ENCODE measurements around the gene IRGQ.
"Not testable (repeated sequence)": the region's sequence is repeated elsewhere in the genome, so short reads cannot be mapped to it uniquely, and the experiment has no call there.

IRGQ gene

DNA sequence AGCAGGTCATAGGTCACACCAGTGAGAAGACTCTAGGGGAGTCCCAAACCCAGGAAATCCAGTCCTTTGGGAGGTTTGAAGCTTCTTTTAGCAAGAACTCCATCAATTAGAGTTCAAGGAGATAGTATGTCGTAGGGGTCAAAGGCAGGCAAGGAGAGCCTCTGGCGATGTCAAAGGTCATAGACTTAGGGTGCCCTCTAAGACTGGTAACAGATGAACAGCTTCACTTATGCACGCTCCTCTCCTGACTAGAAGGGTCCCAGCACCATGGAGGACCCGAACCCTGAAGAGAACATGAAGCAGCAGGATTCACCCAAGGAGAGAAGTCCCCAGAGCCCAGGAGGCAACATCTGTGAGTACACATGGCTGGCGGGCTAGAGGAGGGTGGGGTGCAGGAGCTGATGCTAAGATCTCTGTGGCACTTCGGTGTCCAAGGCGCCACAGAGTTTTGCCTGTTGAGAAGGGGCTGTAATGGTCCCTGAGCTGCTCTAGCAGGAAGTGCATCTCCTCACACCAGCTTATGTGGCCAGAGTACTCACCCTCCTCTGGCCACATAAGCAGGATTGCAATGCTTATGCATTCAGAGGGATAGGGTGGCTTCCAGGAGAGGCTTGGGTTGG, 1.0 kb upstream of the IRGQ start:
- no peak for DNase-seq

DNA sequence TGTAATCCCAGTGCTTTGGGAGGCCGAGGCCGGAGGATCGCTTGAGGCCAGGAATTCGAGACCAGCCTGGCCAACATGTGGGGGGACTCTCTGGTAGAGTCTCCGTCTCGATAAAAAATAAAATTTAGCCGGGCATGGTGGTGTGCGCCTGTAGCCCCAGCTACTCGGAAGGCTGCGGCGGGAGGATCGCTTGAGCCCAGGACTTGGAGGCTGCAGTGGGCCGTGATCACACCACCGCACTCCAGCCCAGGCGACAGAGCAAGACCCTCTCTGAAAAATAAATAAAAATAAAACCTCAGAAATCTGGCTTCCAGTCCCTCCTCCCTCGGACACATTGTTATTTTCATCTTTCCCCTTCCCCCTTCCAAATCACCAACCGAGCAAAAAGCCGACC, 332 bp downstream of the IRGQ start:
- peak; percentile 43 for DNase-seq

DNA sequence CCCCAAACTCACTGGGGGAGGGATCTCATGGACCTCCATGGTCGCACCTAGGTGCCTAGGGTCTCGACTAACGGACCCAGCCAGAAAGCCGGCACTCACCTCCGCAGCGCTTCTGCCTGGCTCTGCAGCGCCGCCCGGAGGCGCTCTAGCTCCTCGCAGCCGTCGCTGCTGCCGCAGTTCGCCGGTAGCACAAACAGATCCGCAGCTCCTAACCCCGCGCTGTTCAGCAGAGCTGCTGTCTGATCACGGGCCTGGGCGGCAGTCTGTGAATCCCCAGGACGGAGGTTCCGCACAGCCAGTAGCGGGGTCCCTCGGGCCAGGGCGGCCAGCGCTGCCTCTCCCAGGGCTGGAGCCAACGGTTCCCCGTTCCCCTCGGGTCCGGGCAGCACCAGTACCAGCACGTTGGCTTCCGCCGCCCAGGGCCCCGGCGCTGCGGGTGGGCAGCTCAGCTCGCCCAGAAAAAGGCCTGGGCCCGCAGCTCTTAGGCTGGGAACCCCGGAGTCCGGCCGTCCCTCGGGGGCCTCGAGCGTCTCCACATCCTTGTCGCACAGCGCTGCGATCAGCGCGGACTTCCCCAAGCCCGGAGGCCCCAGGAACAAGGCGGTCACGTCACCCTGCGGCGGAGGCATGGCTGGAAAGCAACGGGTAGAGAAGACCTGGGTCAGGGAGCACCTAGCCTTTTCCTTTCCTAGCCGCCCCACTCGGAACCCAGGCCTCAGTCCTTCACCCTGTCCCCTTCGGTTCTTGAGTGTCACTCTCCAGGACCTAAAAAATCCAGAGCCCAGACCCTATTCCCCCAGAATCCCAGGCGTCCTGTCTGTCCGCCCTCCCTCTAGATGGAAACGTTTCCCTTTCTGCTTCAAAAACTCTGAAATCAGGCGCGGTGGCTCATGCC, 977 bp downstream of the IRGQ start:
- peak; percentile 69 for DNase-seq

DNA sequence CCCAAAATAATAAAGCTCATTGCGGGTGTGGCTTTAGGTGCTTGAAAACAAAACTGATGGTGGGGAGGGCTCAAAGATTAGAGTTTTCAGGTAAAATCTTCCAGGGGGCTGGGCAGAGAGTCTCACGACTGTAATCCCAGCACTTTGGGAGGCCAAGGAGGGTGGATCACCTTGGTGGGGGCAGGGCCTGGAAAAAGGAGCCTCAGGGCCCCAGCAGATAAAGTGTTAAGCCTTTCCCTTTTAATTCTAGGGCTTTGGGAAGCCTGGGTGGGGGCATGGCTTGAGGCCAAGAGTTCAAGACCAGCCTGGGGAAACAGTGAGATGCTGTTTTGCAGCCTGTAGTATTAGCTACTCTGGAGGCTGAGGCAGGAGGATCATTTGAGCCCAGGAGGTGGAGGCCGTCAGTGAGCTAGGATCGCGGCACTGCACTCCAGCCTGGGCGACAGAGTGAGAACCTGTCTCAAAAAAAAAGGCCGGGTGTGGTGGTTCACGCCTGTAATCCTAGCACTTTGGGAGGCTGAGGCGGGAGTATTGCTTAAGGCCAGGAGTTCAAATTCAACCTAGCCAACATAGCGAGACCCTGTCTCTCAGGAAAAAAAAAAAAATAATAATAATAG, 1.7 kb downstream of the IRGQ start:
- DNase-seq, result no peak

DNA sequence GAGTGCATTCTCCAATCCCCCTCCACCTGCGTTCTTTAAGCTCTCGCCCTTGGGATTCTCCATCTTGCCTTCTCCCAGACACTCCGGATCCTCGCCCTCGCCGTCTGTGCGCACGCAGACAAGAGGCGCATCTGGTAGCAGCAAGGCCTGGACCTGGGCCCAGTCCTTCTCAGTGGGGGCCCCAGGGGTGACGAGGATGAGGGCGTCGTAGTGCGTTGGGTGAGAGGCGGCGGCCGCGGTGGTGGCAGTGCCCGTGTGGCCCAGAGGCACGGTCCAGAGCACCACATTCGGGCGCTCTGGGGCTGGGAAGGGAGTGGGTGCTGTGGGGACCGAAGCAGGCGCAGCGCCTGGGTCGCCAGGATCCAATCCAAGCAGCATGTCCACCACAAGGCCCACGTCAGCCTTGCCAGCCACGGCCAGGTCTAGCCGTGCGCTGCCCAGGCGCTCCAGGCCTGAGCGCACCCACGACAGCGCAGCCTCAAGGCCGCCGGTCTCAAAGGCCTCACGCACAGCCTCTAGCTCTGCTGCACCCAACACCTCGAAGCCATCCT, 3.1 kb downstream of the IRGQ start:
- DNase-seq, result no peak

DNA sequence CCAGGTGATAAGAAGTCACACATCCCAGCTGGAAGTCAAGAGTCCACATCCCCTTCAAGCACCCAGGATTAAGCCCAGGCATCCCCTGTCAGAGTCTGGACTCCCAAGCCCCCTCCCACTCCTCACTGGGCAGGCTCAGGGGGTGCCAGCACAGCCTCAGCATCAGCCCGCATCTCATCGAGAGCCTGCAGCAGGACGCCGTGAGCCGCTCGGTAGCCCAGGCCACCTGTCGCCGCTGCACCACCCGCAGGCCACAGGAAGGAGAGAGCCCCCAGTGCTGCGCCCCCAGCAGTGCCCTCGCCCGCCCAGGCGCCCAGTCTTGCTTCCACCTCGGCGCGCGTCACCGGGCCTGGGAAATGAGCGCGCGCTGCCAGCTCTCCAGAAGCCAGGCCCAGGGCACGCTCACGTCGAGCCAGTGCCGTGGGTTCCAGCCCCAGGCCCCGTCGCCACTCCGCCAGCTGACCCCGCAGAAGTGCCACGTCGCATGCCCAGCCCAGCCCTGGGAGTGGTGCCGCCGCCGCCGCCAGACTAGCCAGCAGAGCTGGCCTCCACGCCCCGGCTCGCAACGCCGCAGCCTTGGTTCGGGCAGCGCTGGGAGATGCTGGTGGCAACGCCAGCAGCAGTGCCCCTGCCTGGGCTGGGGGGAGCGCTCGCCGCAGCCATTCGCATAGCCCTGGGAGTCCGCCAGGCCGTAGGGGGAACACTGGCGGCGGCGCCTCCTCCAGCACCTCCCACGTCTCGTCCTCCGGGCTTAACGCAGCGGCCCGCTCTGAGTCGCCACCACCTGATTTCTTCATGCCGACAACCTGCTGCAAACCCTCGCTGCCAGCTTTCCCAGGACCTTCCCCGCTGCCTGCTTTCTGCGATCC, 3.8 kb downstream of the IRGQ start:
- no peak for DNase-seq

DNA sequence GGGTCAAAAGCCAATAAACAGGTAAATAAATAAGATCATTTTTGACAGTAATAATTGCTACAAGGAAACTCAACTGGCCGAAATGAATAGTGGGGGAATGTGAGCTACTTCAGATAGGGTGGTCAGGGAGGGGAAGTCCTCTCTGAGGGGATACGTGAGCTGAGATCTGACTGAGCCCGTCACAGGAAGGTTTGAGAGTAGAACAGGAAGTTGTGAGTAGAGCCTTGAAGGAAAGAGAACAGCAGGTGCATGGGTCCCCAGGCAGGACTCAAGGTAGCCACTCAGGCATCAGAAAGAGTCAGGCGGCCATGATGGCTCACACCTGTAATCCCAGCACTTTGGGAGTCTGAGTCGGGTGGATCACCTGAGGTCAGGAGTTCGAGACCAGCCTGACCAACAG, 6.3 kb downstream of the IRGQ start:
- no peak for DNase-seq

DNA sequence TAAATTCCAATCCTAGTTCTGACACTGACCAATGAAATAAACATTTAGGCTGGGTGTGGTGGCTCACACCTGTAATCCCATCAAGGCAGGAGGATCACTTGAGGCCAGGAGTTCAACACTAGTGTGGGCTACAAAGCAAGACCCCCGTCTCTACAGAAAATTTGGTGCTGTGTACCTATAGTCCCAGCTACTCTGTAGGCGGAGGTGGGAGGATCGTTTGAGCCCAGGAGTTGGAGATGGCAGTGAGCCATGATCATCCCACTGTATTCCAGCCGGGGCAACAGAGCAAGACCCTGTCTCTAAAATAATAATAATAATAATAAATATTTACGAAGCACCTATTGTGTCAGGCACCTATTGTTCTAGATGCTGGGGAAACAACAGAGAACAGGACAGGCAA, 6.7 kb downstream of the IRGQ start:
- DNase-seq, result no peak

DNA sequence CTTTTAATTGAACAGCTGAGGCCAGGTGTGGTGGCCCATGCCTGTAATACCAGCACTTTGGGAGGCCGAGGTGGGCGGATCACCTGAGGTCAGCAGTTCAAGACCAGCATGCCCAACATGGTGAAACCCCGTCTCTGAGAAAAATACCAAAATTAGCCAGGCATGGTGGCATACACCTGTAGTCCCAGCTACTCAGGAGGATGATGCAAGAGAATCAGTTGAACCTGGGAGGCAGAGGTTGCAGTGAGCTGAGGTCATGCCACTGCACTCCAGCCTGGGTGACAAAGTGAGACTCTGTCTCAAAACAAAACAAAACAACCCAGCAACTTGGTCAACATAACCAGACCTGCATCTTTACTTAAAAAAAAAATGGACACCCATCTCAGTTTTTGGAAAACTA, 8.9 kb downstream of the IRGQ start:
- DNase-seq, result not testable (repeated sequence)

DNA sequence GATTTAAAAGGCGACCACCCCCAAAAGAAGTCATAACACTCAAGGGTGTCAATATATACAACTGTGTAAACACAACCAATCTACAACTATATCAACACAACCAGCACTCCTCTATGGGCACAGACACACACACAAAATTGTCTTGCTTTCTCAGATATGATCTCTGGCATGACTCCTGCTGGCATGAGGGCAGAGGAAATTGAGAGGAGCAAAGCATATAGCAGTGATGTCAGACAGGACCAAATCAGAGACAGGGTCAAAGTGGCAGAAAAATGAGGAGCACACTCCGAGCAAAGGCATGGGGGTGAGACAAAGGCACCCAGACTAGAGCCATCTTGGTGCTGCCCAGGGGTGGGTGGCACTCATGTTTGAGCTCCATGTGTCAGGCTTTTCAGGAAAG, 9.6 kb downstream of the IRGQ start:
- no peak for DNase-seq

DNA sequence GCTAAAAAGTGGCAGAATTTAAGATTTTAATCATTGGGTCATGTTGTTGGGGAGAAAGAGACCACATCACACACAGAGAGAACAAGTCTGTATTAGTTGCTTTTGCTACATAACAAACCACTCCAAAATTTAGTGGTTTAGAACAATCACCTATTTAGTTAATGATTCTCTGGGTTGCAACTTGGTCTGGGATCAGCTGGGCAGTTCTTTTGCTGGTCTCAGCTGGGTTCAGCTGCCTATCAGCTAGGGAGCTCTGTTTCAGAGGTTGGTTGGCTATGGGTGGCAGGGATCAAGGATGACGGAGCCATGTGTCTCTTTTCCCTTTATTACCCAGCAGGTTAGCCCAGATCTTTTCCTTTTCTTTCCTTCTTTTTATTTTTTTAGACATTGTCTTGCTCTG, 11.4 kb downstream of the IRGQ start:
- no peak for DNase-seq

DNA sequence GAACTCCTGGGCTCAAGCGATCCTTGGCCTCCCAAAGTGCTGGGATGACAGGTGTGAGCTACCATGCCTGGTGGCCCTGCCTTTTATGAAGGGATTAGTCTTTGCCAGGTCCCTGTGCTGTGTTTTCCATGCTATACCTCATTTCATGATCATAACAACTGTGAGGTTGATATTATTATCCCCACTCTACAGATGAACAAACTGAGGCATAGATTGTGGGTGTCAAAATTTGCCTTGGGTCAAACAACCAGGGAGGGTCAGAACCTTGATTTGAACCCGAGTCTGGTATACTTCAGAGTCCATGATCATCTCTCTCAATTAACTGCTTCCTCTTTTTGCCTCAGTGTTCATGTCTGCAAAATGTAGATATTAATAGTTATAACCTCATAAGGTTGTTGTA, 13.4 kb downstream of the IRGQ start:
- no peak for DNase-seq

DNA sequence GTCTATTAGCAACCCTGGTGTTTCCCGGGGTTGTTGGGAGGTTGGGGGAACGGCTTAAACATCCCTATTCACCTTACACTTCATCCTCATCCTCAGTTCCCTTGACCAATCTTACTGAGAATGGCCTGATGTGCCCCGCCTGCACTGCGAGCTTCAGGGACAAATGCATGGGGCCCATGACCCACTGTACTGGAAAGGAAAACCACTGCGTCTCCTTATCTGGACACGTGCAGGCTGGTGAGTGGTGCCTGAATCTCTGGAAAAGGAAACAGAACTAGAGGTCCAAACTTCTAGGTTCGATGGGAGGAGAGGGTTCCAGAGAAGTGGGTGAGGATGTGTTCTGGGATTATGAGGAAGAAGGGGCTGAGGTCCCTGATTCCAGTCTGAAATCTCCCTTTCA, 14.5 kb downstream of the IRGQ start:
- DNase-seq, result no peak

DNA sequence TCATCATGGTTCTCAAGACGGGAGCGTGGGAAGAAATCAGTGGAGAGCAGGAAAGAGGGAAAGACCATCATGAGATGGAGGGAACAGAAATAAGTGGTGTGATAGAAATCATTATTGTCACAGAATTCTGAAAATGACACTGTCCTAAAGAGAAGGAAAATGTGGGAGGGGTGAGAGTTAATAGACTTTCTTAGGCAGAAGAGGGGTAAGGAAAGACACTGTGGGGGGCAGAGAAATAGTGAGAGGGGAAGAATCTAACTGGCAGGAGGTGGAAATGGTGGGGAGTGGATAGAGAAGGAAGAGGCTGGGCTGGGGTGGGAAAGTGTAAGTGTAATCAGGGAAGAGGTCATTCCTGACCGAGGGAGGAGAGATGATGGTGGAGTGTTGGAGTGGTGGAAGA, 17.1 kb downstream of the IRGQ start:
- DNase-seq, result no peak

DNA sequence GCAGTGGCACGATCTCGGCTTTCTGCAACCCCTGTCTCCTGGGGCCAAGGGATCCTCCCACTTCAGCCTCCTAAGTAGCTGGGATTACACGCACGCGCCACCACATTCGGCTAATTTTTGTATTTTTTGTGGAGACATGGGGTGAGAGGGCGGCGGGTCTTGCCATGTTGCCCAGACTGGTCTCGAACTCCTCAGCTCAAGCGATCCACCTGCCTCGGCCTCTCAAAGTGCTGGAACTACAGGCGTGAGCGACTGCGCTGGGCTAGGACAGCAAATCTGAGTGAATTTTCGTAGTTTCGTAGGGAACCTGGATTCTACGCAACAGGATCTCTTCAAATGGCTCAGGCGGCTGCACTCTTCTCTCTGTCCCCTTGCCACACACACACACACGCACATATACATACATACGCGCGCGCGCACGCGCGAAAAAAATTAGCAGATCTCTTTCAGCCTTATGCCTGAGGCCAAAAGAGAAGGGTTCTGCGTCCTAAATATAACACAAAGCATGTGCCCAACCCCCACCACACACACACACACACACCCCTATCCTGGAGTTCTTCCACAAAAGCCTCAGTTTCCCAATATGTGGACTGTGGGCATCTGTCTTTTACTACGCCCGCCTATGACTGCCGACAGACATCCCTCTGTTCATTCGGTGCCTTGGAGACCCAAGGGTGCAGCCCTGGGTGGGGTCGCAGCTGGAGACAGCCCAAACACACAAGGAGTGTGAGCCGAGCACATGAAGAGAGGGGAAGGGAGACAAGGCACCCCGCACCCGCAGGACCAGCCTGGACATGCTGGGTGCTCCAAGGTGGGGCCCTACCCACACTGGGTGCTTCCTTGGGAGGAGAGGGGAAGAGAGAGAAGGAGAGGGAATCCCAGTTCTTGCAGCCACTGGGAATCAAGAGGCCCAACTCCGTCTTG, 19.7 kb downstream of the IRGQ start:
- DNase-seq, result no peak

DNA sequence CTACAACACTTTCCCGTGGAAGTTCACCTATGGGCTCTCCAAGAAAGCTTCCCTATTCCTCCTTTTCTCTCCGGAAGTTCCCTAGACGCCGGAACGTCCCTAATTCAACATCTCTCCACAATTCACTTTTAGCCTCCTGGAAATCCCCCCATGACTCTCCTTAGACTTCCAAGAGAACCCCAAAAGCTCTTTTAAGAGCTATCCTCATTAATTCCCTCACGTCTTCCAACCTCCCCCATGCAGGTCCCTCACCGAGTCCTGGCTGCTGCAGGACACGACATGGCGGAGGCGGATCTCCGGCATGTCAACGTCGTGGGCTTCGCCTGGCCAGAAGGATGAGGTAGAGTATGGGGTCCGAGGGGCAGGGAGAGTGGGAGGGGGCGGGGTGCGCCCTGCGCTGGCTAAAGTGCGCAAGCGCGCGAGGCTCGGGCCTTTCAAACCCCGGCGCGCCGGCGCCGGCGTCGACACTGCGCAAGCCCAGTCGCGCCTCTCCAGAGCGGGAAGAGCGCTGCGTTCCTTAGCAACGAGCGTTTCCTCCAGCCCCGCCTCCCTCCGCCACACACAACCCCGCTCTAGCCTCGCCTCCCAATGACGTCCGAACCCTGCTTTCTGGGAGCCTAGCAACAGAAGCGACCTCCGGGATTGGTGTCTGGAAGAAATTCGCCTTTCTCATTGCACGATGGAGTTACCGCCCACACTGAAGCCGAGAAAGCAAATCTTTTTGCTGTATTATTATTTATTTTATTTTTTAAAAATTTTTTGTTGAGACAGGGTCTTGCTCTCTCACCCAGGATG, 20.6 kb downstream of the IRGQ start, which contains the start of the genes PINLYP and XRCC1:
TSS of gene PINLYP (plus strand) at position 646 of the 795 bp plus-strand sequence. CDS start 1,391 bp downstream, outside the sequence.
TSS of gene XRCC1 (minus strand) at position 372 of the 795 bp plus-strand sequence. CDS start at position 303, 69 bp downstream.
- DNase-seq, result peak; percentile 91

DNA sequence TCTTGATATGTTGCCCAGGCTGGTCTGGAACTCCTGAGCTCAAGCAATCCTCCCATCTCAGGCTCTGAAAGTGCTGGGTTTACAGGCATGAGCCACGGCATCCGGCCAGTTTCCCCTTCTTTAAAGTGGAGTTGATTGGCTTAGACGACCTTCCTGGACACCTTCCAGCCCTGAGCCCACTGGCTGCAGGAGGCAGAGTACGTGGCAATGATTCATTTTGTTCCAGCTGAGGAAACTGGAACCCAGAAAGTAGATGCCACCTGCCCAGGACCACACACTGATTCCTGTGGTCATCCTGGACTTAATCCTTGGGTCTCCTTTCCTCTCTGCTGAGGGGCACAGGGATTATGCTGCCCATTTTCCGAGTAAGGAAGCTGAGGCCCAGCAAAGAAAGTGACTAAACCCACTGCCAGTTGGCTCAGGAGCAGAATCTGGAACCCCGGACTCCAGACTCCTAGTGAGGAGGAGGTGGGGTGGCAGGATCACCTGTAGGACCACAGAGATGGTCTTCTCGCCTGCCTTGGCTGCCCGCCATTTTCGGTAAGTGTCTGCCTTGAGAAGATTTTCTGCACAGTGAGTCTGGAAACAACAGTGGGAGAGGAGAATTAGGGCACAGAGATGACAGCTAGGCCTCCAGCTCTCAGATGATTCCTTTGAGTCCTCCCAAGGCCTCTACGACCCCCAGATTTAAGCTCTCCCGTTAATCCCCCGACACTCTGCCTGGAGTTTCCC, 21.3 kb downstream of the IRGQ start:
- DNase-seq, result no peak

DNA sequence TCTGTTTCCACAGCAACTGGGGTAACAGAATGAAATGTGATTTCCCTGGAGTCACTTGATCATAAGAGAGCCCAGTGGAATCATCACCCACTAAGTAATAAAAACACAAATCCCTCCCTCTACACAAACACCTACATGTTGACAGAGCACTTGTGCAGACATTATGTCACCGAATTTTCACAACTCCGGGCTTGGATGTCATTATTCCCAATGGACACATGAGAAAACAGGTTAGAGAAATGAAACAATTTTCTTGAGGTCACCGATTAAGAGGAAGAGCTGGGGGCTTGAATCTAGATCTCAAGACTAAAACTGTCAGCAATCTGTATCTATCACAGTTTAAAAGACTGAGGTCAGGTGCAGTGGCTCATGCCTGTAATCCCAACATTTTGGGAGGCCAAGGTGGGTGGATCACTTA, 23.8 kb downstream of the IRGQ start:
- DNase-seq, result no peak

DNA sequence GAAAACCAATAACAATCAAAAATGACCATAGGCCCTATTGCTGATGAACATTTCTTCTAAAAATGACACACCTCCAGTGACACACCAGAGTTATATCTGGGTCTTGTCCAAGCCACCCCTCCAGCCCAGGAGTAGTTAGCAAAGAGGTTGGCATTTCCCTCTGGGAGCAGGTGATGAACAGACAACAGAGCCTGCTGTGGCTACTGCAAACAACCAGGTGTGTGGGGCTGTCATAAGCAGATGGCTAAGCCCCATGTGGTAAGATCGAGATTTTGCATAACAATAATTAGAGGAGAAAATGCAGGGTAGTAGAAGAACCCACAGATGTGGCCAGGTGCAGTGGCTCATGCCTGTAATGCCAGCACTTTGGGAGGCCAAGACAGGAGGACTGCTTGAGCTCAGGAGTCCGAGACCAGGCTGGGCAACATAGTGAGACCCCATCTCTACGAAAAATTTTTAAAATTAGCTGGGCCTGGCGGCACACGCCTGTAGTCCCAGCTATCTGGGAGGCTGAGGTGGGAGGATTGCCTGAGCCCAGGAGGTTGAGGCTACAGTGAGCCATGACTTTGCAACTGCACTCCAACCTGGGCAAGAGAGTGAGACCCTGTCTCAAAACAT, 25.7 kb downstream of the IRGQ start:
- no peak for DNase-seq

Measured in activated CD4-positive, CD25-positive, alpha-beta regulatory T cell treated with anti-CD3 and anti-CD28 coated beads, Interleukin-2, amount 50 U/mL, for 72 hours (primary cell).